Mucosa of gallbladder (tissue), 1 donor: ENCODE data around the gene HADH. TPM values are rescaled to one million over a fixed set of nuclear protein-coding genes. Genes with fewer than 3 reads are reported as not detected.

Experiments used
- DNase-seq: peaks from one replicate; pipeline ENCODE4 v3.0.0-alpha.2; 2020; ENCODE audit warnings: low spot score
- total RNA-seq: library from RNA; stranded (reverse); gene quantifications from one replicate; pipeline ENCODE4 v1.2.1, GENCODE V29; 2021
- donor health status: DM: no; HTN: no; CAD: no.

Gene HADH
- total RNA-seq, 1 donor from 2014 or later: 47.5 TPM

GRCh38 chr4:108058685-108059440, 69.2 kb downstream of the HADH start:
- no peak for DNase-seq

DNA sequence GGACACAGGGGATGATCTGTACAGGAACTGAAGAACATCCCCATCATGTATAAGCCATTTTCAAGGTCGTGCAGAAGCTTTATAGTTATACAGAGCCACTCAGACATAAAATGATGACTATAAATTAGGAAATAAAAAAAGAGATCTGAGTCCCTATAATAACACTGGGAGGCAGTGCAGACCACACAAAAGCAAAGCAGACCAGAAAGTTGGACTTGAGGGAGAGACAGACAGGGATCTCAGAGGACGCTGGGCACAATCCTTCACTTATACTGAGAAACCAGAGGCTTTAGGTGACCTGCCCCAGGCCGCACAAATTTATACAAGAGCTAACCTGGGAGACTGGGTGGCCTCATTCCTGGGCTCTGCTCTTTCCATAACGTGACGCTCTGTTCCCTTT, 70.5 kb downstream of the HADH start:
- peak; percentile 16 for DNase-seq

- DNase-seq: no peak
These were observed 71.1 kb downstream of the HADH start for GRCh38 chr4:108060686-108061321.

- no peak for DNase-seq
These were observed 78.8 kb downstream of the HADH start for GRCh38 chr4:108068442-108068841.

DNA sequence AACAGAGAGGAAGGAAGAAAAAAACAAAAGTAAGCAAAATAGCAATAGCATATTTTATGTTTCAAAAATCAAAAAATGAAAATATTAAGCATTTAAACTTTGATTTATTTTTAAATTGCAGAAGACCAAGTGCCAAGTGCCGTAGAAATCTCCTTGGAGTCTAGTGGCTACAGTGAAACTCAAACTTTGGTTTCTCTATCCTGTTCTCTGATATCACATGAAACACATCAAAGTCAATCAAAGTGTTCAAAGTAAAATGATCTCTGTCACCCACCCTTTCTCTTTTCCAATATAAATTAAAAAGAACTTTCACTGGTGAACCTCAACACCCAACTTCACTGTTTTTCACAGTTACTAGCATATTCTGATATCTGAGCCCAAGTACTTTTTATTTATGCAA, 81.1 kb downstream of the HADH start:
- DNase-seq: no peak

DNA sequence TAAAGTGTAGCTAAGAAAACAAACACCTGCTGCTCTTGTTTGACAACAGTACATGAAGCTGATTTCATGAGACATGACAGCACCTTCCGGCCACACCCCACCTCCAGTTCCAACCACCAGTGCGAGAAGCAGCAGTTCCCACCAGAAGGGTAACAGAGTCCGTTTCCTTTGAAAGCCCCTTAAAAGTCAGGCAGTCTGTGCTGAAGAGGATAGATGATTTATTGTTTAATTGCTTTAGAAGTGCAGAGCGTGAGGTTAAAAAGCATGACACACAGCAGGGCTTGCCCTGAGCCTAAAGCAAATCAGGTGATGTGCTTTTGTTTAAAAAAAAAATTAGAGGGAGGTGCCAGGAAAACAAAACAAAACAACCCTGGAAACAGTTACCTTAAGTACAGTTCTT, 82.6 kb downstream of the HADH start:
- no peak for DNase-seq

GRCh38 chr4:108078024-108078733, 88.5 kb downstream of the HADH start:
- no peak for DNase-seq

- DNase-seq: no peak
These were observed 91.1 kb downstream of the HADH start for GRCh38 chr4:108080747-108081146.

DNA sequence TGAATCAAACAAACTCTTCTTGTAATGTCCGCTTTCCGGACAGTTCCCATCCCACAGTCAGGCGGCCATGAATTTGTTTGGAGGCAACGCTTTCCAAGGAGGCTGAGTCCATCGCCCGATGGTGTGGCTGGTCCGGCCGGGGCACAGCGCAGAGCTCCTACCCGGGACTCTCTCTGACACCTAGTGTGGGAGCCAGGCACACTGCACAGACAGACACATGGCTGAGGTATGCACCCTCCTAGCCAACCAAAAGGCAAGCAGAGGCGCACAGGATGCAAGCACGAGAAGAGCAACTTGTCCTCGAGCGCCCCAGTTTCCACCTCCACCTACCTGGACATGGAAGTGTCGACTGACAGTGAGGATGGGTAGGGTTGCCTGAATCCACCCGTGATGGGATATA, 91.6 kb downstream of the HADH start:
- no peak for DNase-seq

Other genes with a start within 250 kb of the HADH start
- 76.1 TPM for gene SGMS2, start 165.0 kb upstream of the HADH start, total RNA-seq
- gene CYP2U1, start 58.3 kb upstream of the HADH start, total RNA-seq: 8.1 TPM
- gene LEF1, start 179.0 kb downstream of the HADH start, total RNA-seq: 5.2 TPM